HL-60 (cell line): ENCODE measurements around the gene MRPS10.

Source experiments
- DNase-seq, 2 experiments: peaks; one replicate each; pipeline ENCODE4 v3.0.0-alpha.2; 2010 to 2020; ENCODE audit warnings: low read depth in 1 of 2, low spot score in 1 of 2
- H3K27ac ChIP-seq: fragments of 250-450 bp; sonication (Bioruptor Pico); replicated peaks from 2 replicates; pipeline ENCODE4 v1.5.1; 2020; ENCODE audit warnings: mild to moderate bottlenecking, moderate library complexity
- H3K27me3 ChIP-seq: fragments of 250-450 bp; sonication (Bioruptor Pico); 2 replicates; pipeline ENCODE4 v1.5.1; 2021; ENCODE audit warnings: mild to moderate bottlenecking, moderate library complexity; ENCODE audit not compliant: insufficient read depth, poor library complexity, severe bottlenecking
- H3K4me3 ChIP-seq: replicated peaks from 2 replicates; pipeline ENCODE4 v1.5.1; 2011; ENCODE audit warnings: mild to moderate bottlenecking, control low read depth, low read length; ENCODE audit not compliant: insufficient read depth
- GABPA ChIP-seq: IDR thresholded peaks from 2 replicates; pipeline ENCODE4 v1.6.1; 2012; ENCODE audit warnings: low read depth
- POLR2AphosphoS5 ChIP-seq: IDR thresholded peaks from 2 replicates; pipeline ENCODE4 v1.6.1; 2012; ENCODE audit warnings: low read depth
- SPI1 ChIP-seq: IDR thresholded peaks from 2 replicates; pipeline ENCODE4 v1.6.1; 2012; ENCODE audit warnings: low read depth, mild to moderate bottlenecking, borderline replicate concordance
- TF ChIP-seq, protein P1 (sequence below): IDR thresholded peaks from 2 replicates; pipeline ENCODE4 v1.6.1; 2012; ENCODE audit warnings: low read depth; ENCODE audit not compliant: insufficient replicate concordance
- TF ChIP-seq, protein P2 (sequence below): IDR thresholded peaks from one replicate; pipeline ENCODE4 v1.5.1; 2011; ENCODE audit warnings: low read length, control low read depth, inconsistent platforms; ENCODE audit not compliant: insufficient read depth

The MRPS10 gene

DNA sequence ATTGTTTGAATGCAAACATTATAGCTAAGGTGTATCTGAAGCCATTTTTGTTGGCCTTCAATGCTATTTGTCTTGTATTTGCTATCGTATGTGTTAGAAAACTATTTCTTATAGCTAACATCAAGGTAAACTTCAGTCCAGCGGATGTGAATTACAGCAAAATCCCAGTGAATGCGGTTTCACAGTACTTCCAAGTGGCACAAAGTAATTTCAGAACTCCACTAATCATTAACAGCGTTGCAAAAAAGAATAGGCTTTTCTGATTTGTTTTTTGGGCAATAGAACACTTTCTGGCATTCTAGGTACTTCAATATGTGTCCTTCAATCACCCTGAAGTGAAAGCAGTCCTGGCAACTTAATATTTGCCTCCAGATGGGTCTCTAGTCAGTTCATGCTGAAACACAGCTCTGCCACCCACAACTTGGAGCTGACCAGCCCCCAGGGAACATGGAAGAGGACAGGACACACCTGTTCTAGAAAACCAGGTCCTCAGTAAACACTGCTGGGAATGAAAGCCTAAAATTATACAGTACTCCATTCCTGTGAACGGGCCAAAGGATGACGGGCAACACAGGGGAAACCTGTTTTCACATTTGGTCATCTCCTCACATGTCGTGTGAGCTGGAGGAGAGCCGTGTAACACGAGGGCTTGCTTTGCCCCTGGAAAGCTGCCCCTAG is 9.7 kb upstream of the MRPS10 start:
- Histone ChIP-seq H3K4me3 (no peak overlapping the region), H3K27me3 (no peaks in the 10 kb centered on the region), H3K27ac (no peak overlapping the region)
- no peak for DNase-seq
- TF ChIP-seq, protein P1, sequence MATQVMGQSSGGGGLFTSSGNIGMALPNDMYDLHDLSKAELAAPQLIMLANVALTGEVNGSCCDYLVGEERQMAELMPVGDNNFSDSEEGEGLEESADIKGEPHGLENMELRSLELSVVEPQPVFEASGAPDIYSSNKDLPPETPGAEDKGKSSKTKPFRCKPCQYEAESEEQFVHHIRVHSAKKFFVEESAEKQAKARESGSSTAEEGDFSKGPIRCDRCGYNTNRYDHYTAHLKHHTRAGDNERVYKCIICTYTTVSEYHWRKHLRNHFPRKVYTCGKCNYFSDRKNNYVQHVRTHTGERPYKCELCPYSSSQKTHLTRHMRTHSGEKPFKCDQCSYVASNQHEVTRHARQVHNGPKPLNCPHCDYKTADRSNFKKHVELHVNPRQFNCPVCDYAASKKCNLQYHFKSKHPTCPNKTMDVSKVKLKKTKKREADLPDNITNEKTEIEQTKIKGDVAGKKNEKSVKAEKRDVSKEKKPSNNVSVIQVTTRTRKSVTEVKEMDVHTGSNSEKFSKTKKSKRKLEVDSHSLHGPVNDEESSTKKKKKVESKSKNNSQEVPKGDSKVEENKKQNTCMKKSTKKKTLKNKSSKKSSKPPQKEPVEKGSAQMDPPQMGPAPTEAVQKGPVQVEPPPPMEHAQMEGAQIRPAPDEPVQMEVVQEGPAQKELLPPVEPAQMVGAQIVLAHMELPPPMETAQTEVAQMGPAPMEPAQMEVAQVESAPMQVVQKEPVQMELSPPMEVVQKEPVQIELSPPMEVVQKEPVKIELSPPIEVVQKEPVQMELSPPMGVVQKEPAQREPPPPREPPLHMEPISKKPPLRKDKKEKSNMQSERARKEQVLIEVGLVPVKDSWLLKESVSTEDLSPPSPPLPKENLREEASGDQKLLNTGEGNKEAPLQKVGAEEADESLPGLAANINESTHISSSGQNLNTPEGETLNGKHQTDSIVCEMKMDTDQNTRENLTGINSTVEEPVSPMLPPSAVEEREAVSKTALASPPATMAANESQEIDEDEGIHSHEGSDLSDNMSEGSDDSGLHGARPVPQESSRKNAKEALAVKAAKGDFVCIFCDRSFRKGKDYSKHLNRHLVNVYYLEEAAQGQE: no peak
- TF ChIP-seq SPI1 (no peak), GABPA (no peak), POLR2AphosphoS5 (no peak)
- TF ChIP-seq, protein P2, sequence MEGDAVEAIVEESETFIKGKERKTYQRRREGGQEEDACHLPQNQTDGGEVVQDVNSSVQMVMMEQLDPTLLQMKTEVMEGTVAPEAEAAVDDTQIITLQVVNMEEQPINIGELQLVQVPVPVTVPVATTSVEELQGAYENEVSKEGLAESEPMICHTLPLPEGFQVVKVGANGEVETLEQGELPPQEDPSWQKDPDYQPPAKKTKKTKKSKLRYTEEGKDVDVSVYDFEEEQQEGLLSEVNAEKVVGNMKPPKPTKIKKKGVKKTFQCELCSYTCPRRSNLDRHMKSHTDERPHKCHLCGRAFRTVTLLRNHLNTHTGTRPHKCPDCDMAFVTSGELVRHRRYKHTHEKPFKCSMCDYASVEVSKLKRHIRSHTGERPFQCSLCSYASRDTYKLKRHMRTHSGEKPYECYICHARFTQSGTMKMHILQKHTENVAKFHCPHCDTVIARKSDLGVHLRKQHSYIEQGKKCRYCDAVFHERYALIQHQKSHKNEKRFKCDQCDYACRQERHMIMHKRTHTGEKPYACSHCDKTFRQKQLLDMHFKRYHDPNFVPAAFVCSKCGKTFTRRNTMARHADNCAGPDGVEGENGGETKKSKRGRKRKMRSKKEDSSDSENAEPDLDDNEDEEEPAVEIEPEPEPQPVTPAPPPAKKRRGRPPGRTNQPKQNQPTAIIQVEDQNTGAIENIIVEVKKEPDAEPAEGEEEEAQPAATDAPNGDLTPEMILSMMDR: no peak

DNA sequence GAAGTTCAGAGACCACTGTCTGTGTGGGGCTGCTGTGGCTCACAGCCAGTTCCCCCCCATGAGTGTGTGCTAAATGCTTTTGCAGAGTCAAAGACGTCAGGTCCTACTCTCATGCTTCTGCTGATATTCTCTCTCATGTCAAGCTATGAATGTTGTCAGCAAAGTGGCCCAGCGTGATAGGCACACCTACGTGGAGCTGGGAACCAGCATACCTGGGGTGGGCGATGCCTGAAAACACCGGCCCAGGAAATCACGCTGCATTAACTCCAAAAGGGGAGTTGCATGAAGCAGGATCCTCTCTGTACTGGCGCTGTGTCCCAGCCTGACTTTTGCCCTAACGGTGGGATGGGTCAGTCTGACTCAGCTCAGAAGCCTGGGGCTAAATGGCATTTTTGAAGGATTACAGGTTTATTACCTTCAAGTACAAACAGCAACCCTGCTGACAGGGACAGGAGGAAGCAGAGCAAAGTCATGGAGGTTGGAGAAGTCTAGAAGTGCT is 9.0 kb upstream of the MRPS10 start:
- no peak for DNase-seq
- TF ChIP-seq, protein P1: no peak
- TF ChIP-seq POLR2AphosphoS5: peak; percentile 27; the same call in 1 of the 2 replicates
- Histone ChIP-seq H3K4me3 (no peak overlapping the region), H3K27ac (no peak overlapping the region), H3K27me3 (no peaks in the 10 kb centered on the region)

DNA sequence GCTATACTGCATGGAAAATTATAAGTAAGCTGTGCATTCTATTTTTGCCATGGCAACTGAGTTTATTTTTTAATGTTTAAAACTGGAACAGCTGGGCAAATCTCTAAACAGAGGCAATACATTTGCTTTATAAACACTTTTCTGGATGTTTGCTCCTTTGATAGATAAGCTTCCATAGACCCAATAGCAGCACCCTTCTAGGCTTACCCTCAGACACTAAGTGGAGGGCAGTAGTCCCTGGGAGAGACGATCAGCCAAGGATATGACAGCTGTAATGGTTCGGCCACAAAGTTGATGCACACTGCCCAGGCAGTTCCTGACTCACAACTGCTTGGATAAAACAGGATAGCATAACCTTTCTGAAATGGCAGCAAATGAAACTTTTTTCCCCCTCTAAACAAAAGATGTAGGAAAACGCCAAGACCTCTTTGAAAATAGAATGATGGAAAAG is 8.5 kb upstream of the MRPS10 start:
- no peak overlapping the region for H3K4me3 ChIP-seq
- no peak for DNase-seq
- TF ChIP-seq SPI1 (no peak), GABPA (no peak), POLR2AphosphoS5 (no peak)
- TF ChIP-seq, protein P1: no peak
- TF ChIP-seq, protein P2: no peak
- H3K27me3 ChIP-seq: no peaks in the 10 kb centered on the region
- no peak overlapping the region for H3K27ac ChIP-seq
